Endodermal cell (in vitro differentiated cells): ENCODE data around the gene ZNHIT6. TPM values are rescaled to one million over a fixed set of nuclear protein-coding genes. Genes with fewer than 3 reads are reported as not detected.

Experiments
- DNase-seq: peaks from one replicate; pipeline ENCODE4 v3.0.0-alpha.2; 2017
- H3K27ac ChIP-seq: 2 replicates; pipeline ENCODE4 v1.5.1; 2013; ENCODE audit warnings: mild to moderate bottlenecking, low read depth, low read length, moderate library complexity
- H3K27me3 ChIP-seq: 2 replicates; pipeline ENCODE4 v1.6.1; 2013; ENCODE audit warnings: mild to moderate bottlenecking, low read length, moderate library complexity; ENCODE audit not compliant: insufficient read depth, control insufficient read depth, poor library complexity, severe bottlenecking
- H3K36me3 ChIP-seq: 2 replicates; pipeline ENCODE4 v1.7.0; 2013; ENCODE audit warnings: mild to moderate bottlenecking, low read length, moderate library complexity; ENCODE audit not compliant: control insufficient read depth, insufficient read depth
- H3K4me1 ChIP-seq: one replicate; pipeline ENCODE4 v1.7.0; 2013; ENCODE audit warnings: low read length; ENCODE audit not compliant: control insufficient read depth, insufficient read depth
- H3K4me3 ChIP-seq: 2 replicates; pipeline ENCODE4 v1.5.1; 2013; ENCODE audit warnings: mild to moderate bottlenecking, low read length, moderate library complexity
- H3K9ac ChIP-seq: 2 replicates; pipeline ENCODE4 v1.6.1; 2013; ENCODE audit warnings: mild to moderate bottlenecking, low read length, moderate library complexity; ENCODE audit not compliant: poor library complexity, severe bottlenecking; ENCODE audit errors: extremely low read depth
- H3K9me3 ChIP-seq: 2 replicates; pipeline ENCODE4 v1.6.1; 2013; ENCODE audit warnings: mild to moderate bottlenecking, low read length, moderate library complexity; ENCODE audit not compliant: control insufficient read depth
- H3K27ac Mint-ChIP-seq: 2 replicates; pipeline ENCODE4 v1.8.0; 2020; ENCODE audit warnings: mixed read lengths
- H3K27me3 Mint-ChIP-seq: 2 replicates; pipeline ENCODE4 v1.8.0; 2021; ENCODE audit warnings: mild to moderate bottlenecking, mixed read lengths; ENCODE audit not compliant: insufficient read depth
- H3K36me3 Mint-ChIP-seq: 2 replicates; pipeline ENCODE4 v1.8.0; 2020; ENCODE audit warnings: low read depth, mixed read lengths
- H3K4me1 Mint-ChIP-seq: 2 replicates; pipeline ENCODE4 v1.8.0; 2020; ENCODE audit warnings: mixed read lengths
- H3K4me3 Mint-ChIP-seq: 2 replicates; pipeline ENCODE4 v1.8.0; 2020; ENCODE audit warnings: mild to moderate bottlenecking, moderate library complexity, mixed read lengths
- H3K9me3 Mint-ChIP-seq: 2 replicates; pipeline ENCODE4 v1.8.0; 2020; ENCODE audit warnings: mild to moderate bottlenecking, mixed read lengths
- WGBS, 2 experiments: methylation state at CpG; one replicate each; pipeline versions ENCODE4 v1.1.5 to v1.1.7; 2013; ENCODE audit warnings: missing lambda C conversion rate in 2 of 2, mixed read lengths in 1 of 2; ENCODE audit not compliant: insufficient coverage in 1 of 2, insufficient read length in 1 of 2; 5-methylcytosine and 5-hydroxymethylcytosine counted together
- total RNA-seq, 2 donors: library from RNA; stranded (reverse); fragmentation: NEBNext Ultra II Directional in 1 of 2; extraction: Animal tissue kit (Norgen Biotek cat#: 25700) in 1 of 2; gene quantifications; 2 replicates in 1 of 2; 3 replicates in 1 of 2; pipeline ENCODE4 v1.2.1, GENCODE V29; 2021
- TF ChIP-seq, protein P1 (sequence below): fragments of 200-600 bp; sonication (generic); conservative IDR thresholded peaks from 2 replicates; pipeline ENCODE4 v1.5.0; 2021; ENCODE audit warnings: antibody characterized with exemption, mild to moderate bottlenecking

ZNHIT6 gene
- total RNA-seq, 2 donors from 2014 or later = 11.3 to 12.4 TPM

DNA sequence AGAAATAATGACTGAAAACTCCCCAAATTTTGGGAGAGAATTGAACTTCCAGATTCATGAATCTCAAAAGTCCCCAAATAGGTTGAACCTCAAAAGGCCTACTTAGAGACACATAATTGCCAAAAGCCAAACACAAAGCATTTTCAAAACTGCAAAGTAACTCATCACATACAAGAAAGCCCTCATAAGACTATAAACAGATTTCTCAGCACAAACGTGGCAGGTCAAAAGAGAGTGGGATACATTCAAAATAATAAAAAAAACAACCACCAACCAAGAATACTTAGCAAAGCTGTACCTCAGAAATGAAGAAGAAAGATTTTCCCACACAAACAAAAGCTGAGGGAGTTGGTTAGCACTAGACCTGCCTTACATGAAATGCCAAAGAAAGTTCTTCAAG is 69.8 kb downstream of the ZNHIT6 start:
- H3K27ac ChIP-seq = no peak overlapping the region
- peaks cover 41% of the 10 kb centered on the region for H3K36me3 Mint-ChIP-seq
- WGBS, 2 experiments = 89% methylated on average over 1 of the region's 1 CpG; no CpG with 5 or more reads in 1 of the 2 experiments
- no peak overlapping the region for H3K4me3 Mint-ChIP-seq
- H3K4me3 ChIP-seq = no peak overlapping the region
- TF ChIP-seq, protein P1, sequence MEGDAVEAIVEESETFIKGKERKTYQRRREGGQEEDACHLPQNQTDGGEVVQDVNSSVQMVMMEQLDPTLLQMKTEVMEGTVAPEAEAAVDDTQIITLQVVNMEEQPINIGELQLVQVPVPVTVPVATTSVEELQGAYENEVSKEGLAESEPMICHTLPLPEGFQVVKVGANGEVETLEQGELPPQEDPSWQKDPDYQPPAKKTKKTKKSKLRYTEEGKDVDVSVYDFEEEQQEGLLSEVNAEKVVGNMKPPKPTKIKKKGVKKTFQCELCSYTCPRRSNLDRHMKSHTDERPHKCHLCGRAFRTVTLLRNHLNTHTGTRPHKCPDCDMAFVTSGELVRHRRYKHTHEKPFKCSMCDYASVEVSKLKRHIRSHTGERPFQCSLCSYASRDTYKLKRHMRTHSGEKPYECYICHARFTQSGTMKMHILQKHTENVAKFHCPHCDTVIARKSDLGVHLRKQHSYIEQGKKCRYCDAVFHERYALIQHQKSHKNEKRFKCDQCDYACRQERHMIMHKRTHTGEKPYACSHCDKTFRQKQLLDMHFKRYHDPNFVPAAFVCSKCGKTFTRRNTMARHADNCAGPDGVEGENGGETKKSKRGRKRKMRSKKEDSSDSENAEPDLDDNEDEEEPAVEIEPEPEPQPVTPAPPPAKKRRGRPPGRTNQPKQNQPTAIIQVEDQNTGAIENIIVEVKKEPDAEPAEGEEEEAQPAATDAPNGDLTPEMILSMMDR = no peak
- H3K9ac ChIP-seq = no peak overlapping the region
- H3K9me3 ChIP-seq = peaks cover 26% of the 10 kb centered on the region
- H3K36me3 ChIP-seq = no peaks in the 10 kb centered on the region
- no peak overlapping the region for H3K27ac Mint-ChIP-seq
- no peaks in the 10 kb centered on the region for H3K4me1 Mint-ChIP-seq
- H3K4me1 ChIP-seq = no peaks in the 10 kb centered on the region
- no peak for DNase-seq
- peaks cover 39% of the 10 kb centered on the region for H3K9me3 Mint-ChIP-seq
- no peaks in the 10 kb centered on the region for H3K27me3 ChIP-seq
- H3K27me3 Mint-ChIP-seq = no peaks in the 10 kb centered on the region

DNA sequence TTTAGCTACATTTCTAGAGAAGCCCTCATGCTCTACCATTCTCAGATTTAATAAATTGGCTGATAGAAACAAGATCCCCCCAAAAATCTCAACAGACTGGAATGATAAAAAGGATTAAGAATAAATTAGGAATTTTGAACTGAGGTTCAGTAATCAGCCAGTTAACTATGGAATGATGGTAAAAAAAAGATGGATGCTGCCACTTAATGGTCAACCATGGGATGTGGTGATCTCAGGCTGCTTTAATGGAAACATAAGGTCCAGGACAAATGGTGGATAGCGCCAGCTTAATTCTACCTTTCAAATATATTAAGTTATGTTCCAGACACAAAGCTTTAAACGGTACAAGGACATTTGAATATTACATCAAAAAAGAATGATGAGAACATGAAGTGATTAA is 77.7 kb downstream of the ZNHIT6 start:
- H3K36me3 Mint-ChIP-seq = peaks cover 12% of the 10 kb centered on the region
- DNase-seq = no peak
- no peak overlapping the region for H3K27ac Mint-ChIP-seq
- H3K9ac ChIP-seq = no peak overlapping the region
- TF ChIP-seq, protein P1 = no peak
- no peak overlapping the region for H3K4me3 ChIP-seq
- H3K4me1 ChIP-seq = peaks cover 10% of the 10 kb centered on the region
- no peaks in the 10 kb centered on the region for H3K9me3 ChIP-seq
- WGBS, 2 experiments = 92 to 100% methylated on average over 1 to 2 of the region's 2 CpGs
- H3K4me3 Mint-ChIP-seq = no peak overlapping the region
- H3K27me3 ChIP-seq = no peaks in the 10 kb centered on the region
- H3K27ac ChIP-seq = no peak overlapping the region
- no peaks in the 10 kb centered on the region for H3K9me3 Mint-ChIP-seq
- H3K27me3 Mint-ChIP-seq = no peaks in the 10 kb centered on the region
- H3K4me1 Mint-ChIP-seq = peaks cover 14% of the 10 kb centered on the region
- H3K36me3 ChIP-seq = no peaks in the 10 kb centered on the region

DNA sequence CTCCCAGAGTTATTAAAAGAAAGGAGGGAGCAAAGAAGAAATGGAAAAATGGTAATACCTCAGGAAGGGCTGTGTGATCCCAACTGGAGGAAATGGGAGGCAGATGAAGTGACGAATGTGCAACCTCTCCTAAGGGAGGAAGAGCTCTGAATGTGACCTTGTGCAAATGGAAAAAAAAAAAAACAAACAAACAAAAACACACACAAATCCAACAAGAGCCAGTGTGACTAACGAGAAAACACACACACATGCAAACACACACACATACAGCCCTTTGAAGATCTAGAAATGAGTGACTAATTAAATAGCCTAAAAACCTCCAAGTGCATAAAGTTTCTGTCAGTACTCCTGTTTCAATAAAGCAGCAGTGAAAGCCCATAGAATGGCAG is 78.7 kb downstream of the ZNHIT6 start:
- Mint-ChIP-seq H3K9me3 (no peaks in the 10 kb centered on the region), H3K4me3 (peak overlapping the region; percentile 22), H3K27ac (peak overlapping the region; percentile 81), H3K27me3 (no peaks in the 10 kb centered on the region), H3K4me1 (peaks cover 14% of the 10 kb centered on the region), H3K36me3 (peaks cover 12% of the 10 kb centered on the region)
- peaks cover 10% of the 10 kb centered on the region for H3K4me1 ChIP-seq
- H3K9me3 ChIP-seq = no peaks in the 10 kb centered on the region
- H3K27ac ChIP-seq = no peak overlapping the region
- 85% methylated on average over 2 of the region's 2 CpGs; no CpG with 5 or more reads in 1 of the 2 experiments for WGBS, 2 experiments
- H3K9ac ChIP-seq = no peak overlapping the region
- no peaks in the 10 kb centered on the region for H3K27me3 ChIP-seq
- H3K4me3 ChIP-seq = no peak overlapping the region
- TF ChIP-seq, protein P1 = no peak
- no peaks in the 10 kb centered on the region for H3K36me3 ChIP-seq
- DNase-seq = no peak
